ENCODE measurements around the gene ZNF497.
"Not testable (repeated sequence)": the region's sequence is repeated elsewhere in the genome, so short reads cannot be mapped to it uniquely, and the experiment has no call there.

ZNF497 gene

DNA sequence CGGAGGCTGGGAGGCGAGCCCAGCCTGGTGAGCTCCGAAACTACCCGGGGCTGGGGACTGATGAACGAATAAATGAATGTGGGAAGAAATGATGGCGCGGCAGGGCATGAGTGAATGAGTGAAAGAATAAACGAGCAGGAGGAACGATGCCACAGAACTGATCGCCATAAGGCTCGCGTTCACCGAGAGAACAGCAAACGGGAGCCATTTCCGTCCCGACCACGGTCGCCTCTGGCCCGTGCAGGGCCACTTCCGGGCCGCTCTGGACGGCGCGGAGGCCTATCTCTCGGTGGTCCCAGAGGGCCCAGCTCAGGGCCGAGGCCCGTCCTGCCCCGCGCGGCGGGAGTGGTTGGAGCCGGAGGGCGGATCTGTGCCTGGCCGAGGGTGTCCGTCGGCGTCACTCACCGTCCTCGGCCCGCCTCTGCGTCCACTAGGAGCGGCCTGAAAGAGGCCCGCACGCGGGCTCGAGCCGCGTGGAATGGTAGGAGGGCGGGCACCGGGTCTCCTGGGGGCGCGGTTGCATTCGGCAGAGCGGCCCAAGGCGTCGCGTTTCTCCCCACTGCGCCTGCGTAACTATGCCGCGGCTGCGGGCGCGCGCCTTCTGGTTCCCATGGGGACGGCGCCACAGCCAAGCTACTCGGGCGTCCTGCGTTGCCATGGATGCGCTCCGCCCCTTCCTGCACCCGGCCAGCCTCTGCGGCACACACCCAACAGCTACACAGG is at the start of gene ZNF497:
ZNF497 (minus strand) TSS at position 480 of the 723 bp plus-strand sequence. CDS start 5,116 bp downstream, outside the sequence.
- peak; percentile 95 for DNase-seq

GRCh38 chr19:58409010-58409790 is 46.6 kb upstream of the ZNF497 start:
- no peak for DNase-seq

DNA sequence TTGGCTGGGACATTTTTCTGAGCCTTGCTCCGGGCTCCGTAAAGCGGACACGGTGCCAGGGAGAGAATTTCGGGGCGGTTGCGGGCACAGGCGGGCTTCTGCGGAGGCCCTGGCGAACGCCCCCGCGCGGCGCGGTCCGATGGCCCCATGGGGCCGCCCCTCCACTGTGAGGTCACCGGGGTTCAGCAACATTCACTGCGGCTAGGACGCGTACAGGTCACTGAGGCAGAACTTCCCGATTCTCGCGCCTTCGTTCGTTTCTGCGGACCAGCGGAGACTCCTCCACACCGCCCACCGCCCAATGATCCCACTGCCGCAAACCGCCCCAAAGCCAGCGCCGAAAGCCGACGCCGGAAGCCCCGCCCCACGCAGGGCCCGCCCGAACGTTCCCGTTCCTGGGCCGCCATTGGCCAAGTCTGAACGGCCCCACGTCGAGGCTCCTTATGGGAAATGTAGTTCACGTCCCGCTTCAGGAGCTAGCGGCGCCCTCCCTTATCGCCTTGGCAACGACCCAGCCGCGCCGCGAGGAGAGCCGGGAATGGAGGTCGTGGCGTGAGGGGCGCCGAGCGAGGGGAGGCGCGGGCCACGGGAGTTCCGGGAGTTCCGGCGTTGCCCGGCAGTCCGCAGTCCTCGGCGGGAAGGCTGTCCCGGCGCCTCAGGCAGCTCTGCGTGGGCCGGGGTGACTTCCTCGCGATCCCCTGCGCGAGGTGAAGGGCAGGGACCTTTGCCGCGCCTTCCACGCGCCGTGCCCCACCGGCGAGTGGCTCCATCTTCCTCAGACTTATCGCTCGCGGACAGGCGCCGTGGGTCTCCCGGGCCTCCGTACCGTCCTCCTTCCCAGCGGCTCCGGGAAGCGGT is 45.8 kb upstream of the ZNF497 start, which contains the start of gene ZNF584:
ZNF584 (plus strand) TSS at position 498 of the 858 bp plus-strand sequence. CDS start 499 bp downstream, outside the sequence.
- DNase-seq = peak; percentile 96

DNA sequence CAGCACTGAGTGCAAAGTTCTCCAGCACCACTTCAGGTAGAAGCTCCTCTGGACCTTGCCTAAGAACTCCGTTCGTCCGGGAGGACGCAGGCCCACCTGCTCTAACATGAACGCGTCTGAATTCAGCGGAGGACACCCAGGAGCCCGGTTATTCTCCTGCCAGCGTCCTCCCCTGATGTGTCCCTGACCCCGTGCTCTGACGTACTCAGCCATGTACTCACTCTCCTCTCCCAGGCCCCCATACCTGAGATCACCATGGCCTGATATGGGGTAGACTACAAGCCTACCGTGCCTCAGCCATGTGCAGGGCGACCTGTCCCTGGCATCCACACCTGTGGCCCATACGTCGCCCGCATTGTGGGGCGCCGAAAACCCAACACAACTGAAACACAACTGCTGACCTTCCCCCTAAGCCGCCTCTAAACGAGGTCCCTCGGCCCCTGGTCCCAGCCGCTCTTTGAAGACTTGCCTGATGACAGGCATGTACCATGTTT is 45.2 kb upstream of the ZNF497 start:
- DNase-seq = no peak

DNA sequence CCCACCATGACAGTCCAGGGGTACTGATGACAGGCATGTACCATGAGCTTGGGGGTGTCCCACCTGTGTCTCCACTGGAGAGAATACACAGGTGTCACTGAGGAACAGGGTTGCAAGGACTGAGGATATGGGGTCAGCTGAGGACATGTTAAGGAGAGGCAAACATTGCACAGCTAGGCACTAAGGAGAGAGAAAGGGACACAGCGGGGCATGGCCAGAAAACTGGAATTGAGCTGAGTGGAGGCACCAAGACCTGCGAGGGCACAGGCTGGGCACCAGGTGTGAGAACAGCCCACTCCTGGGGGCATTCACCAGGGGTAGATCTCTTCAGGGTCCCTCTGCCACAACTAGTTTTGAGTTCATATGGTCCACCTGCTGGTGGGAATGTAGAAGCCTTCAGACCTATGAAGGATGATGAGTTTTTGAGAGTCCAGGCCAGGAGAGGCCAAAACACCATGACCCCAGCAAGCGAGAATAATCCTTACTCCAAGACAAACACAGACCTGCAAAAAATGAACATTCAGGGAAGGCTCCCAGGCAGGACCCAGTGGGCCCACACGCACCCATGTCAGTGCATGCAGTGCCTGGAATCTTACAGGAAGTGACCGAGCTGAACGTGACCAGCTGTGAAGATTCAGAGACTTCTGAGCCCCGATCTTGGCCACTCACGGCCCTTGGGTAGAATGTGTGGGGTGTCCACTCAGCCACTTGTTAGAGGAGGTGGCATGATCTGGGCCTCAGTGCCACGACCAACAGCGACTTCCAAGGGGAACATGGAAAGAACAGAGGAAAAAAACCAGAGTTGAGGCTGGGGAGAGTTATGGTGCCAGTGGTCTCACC is 44.5 kb upstream of the ZNF497 start:
- DNase-seq = no peak

- DNase-seq = not testable (repeated sequence)
Measured at GRCh38 chr19:58403920-58404478, 41.4 kb upstream of the ZNF497 start.

- no peak for DNase-seq
Measured at GRCh38 chr19:58401840-58402421, 39.4 kb upstream of the ZNF497 start.

DNA sequence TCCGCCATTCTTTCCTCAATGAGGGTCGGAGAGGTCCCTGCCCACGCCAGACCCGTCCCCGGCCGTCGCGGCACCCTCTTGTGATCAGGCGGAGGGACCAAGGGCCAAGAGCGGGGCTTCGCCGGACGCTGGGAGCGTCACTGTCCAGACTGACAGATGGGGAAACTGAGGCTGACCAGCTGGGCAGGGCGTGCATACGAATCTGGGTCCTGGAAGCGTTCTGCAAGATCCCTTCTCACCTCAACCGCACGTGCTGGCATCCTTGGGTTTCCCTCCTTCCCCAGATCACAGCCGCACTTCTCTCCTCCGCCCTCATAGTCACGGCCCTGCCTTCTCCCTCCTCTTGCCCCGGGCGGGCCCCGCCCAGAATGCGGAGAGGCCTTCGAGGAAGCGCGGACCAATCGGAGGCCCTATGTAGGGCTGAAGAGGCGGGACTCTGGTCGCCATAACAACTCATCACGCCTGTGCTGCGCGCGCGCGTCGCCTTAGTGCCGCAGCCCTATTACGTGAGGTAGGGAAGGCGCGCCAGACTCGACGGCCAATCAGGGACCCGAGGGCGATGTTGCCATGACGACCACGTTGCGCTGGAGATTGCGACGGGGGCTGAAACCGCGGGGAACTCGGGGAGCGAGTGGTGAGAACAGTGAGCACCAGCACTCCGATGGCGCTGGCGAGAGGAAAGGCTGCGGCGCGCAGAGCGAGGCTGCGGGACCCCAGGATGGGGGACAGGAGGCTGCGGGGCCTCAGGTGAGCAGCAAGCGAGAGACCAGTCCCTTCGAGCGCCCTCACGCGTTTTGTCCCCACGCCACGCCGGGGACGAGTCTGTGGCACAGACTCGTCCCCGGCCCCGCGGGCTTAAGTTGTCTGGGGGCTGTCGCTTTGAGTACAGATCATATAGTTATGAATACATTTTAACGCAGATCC is 38.6 kb upstream of the ZNF497 start:
- peak; percentile 99 for DNase-seq

- no peak for DNase-seq
Measured at GRCh38 chr19:58400316-58400915, 37.9 kb upstream of the ZNF497 start.

DNA sequence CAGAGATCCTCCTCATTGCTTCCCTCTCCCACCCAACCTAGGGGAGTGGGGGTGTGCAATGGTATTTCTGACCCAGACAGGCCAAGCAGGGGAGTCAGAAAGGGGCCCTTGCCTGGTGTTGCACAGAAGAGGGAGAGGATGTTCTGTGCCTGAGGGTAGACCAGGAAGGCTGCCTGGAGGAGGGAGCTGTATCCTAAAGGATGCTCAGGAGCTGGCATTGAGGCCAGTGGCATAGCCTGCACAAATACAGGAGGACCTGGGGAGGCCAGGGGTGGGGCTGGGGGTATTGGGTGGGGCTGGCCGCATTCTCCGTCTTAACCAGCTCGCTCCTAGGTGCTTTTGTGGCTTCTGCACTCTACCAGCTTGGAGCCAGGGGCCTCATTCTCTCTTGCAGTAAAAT is 37.4 kb upstream of the ZNF497 start:
- no peak for DNase-seq

DNA sequence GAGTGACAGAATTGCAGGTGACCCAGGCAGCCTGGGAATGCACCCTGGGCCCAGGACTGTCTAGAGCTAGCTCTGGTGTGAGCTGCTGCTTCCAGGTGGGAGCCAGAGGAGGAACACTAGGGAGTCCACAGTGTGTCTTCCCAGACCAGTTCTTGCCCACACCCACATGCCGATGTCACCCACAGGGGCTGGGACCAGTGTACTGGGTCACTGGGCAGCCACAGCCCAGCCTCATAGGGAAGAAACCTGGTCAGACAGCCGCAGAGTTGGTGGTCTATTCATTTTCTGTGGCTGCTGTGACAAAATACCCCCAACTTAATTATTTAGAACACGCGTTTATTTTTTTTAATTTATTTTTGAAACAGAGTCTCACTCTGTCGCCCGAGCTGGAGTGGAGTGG is 36.0 kb upstream of the ZNF497 start:
- DNase-seq = no peak

DNA sequence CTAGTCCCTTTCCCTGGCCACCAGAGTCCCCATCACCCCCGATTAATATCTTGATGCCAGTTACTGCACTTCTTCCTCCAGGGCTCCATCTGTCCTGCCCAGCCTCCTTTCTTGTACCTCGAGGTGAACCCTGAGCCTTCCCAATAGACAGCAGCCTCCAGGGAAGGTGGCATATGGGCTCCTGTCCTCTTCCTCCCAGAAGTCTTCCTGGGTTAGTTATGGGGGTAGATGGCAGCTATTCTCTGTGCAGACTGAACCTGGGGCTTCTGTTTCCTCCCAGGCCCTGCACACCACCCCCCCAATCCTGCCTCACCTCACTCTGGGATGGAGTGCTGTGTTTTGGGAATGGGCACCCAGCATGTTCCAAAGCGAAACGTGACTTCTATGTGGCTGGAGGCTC is 35.5 kb upstream of the ZNF497 start:
- no peak for DNase-seq

DNA sequence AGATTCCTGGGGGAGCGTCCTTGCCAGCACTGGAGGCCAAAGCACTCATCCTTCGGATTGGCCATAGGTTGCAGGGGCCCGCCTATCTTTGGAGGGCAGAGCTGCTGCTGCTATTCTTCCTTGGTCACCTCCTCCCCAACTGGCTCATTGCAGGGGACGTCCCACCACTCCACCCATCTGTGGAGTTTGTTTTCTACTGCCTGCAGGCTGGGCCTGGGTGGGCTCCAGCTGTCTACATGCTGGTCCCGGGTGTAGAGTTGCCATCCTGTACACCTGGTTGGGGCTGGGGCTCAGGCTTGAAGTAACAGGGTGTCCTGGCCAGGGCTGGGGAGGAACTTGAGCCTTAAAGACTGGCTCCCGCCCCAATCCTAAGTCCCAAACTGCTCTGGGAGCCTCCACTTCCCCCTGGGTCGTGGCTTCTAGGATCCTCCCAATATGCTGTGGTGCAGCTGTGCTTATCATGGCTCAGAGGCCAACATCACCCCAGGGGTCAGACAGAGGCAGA is 35.0 kb upstream of the ZNF497 start:
- DNase-seq = no peak

DNA sequence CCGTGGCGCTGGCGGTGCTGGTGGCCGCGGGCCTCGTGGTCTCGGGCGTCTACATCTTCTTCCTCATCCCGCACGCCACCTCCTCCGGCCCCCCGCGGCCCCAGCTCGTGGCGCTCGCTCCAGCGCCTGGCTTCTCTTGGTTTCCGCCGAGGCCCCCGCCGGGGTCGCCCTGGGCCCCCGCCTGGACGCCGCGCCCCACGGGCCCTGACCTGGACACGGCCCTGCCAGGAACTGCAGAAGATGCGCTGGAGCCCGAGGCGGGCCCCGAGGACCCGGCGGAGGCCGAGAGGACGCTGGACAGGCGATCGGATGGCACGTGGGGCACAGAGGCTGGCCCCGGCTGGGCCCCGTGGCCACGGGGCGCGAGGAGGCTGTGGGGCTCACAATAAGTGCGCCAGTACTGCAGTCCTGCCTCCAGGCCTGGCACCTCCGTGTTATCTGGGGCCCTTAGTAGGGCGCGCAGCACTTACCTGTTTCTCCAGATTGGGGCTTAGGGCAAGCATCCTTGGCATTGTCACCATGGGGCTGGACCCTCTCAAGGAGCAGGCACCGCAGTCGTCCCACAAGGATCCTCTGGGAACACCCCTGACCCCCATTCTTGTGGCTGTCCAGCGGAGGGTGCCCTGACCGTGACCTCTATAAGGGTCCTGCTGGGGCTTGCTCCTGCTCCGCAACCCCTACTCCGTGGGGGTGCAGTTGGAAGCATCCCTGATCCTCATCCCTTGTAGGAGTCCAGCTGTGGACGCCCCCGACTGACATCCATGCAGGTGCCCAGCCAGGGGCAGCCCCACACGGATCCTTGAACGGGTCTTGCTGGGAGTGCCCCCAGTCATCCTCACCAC is 34.4 kb upstream of the ZNF497 start:
- DNase-seq = no peak

GRCh38 chr19:58395979-58396627 is 33.6 kb upstream of the ZNF497 start:
- DNase-seq = no peak

- DNase-seq = no peak
Measured at GRCh38 chr19:58395220-58395978, 32.8 kb upstream of the ZNF497 start, which contains the start of gene RNF225. Gene RNF225, plus strand, starts transcription at chr19:58395656. Its CDS starts 434 bp downstream, at chr19:58396090.

DNA sequence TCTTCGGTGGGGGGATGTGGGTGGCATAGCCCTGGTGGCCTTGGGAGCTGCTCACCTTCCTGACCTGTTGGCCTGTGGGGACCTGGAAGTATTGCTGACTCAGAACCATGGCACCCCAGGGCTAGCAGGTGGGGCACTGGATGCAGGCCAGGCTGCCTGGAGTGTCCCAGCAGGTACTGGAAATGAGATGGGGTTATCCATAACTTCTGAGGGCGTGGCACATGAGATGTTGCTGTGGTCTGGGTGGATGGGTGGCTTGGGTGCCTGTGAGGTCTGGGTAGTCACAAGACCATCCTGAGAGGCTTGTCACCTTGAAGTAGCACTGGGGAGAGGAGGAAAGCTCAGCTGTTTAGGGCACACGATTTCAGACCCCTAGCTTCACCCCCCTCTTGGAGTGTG is 32.3 kb upstream of the ZNF497 start:
- DNase-seq = no peak

All from fibroblast of upper back skin (primary cell).